GM12878 (cell line): Measurements from ENCODE around the gene NKD1. TPM values are rescaled to one million over a fixed set of nuclear protein-coding genes. Genes with fewer than 3 reads are reported as not detected.

ENCODE experiments used
- ATAC-seq: fragments of 200-7000 bp; cut with Tn5 transposase; 3 replicates; pipeline ENCODE4 v1.9.1; 2020; ENCODE audit warnings: mild to moderate bottlenecking, moderate library complexity
- BruUV-seq: library from RNA; stranded (reverse); fragments of 400-500 nt; replicated peaks from 2 replicates; lab custom pipeline; 2021; lab: Mats Ljungman, UMichigan
- CTCF ChIA-PET: fragments of 300-600 bp; sonication (Branson Sonifier 250); formaldehyde crosslinking; extraction: SDS; loops from one replicate; lab custom pipeline; 2021; ENCODE audit warnings: inconsistent platforms; lab: Yijun Ruan, JAX
- POLR2A ChIA-PET: fragments of 350-600 bp; formaldehyde crosslinking; extraction: SDS; loops from one replicate; lab custom pipeline; 2021; ENCODE audit warnings: inconsistent platforms; lab: Charles Lee
- RAD21 ChIA-PET: fragments of 300-600 bp; sonication (Branson Sonifier 250); formaldehyde crosslinking; loops from one replicate; lab custom pipeline; 2023; ENCODE audit warnings: antibody characterized with exemption; ENCODE audit not compliant: unreplicated experiment; lab: Charles Lee
- SMC1A ChIA-PET: fragments of 300-600 bp; sonication (Branson Sonifier 250); formaldehyde crosslinking; loops from one replicate; lab custom pipeline; 2023; ENCODE audit not compliant: unreplicated experiment, uncharacterized antibody; lab: Charles Lee
- DNase-seq: peaks from one replicate; pipeline ENCODE4 v3.0.0-alpha.2; 2011; ENCODE audit warnings: low read depth, low spot score
- FAIRE-seq: peaks from 3 replicates; lab custom pipeline; 2011; peaks lifted over from hg19 to GRCh38; lab: Jason Lieb, UNC
- H2AFZ ChIP-seq: 2 replicates; pipeline ENCODE4 v1.6.0; 2011; ENCODE audit warnings: low read depth, low read length, control low read depth; ENCODE audit not compliant: control insufficient read depth
- H3K27ac ChIP-seq: 2 replicates; pipeline ENCODE4 v1.5.1; 2011; ENCODE audit warnings: control low read depth; ENCODE audit not compliant: control insufficient read depth, insufficient read depth
- H3K27me3 ChIP-seq, 2 experiments: replicated peaks in 1 of 2; 2 replicates each; pipeline versions ENCODE4 v1.6.0 to v1.6.1; 2011; ENCODE audit warnings: low read length in 1 of 2; ENCODE audit not compliant: control insufficient read depth in 2 of 2, insufficient read depth in 2 of 2
- H3K36me3 ChIP-seq, 2 experiments: 2 replicates each; pipeline ENCODE4 v1.5.1; 2011; ENCODE audit warnings: low read length in 1 of 2; ENCODE audit not compliant: control insufficient read depth in 2 of 2, insufficient read depth in 2 of 2
- H3K4me1 ChIP-seq: 2 replicates; pipeline ENCODE4 v1.6.1; 2011; ENCODE audit warnings: mild to moderate bottlenecking, low read length, moderate library complexity, mixed read lengths; ENCODE audit not compliant: control insufficient read depth, insufficient read depth
- H3K4me2 ChIP-seq: 2 replicates; pipeline ENCODE4 v1.6.0; 2011; ENCODE audit warnings: control low read depth; ENCODE audit not compliant: control insufficient read depth, insufficient read depth
- H3K4me3 ChIP-seq: fragments of 200-600 bp; sonication (generic); 2 replicates; pipeline ENCODE4 v1.5.1; 2016
- H3K79me2 ChIP-seq: 2 replicates; pipeline ENCODE4 v1.6.0; 2011; ENCODE audit warnings: low read length; ENCODE audit not compliant: control insufficient read depth, insufficient read depth
- H3K9ac ChIP-seq: 2 replicates; pipeline ENCODE4 v1.8.0; 2011; ENCODE audit warnings: low read length, control low read depth, mixed read lengths; ENCODE audit not compliant: control insufficient read depth, insufficient read depth
- H3K9me3 ChIP-seq: replicated peaks from 3 replicates; pipeline ENCODE4 v1.5.1; 2011; ENCODE audit warnings: mild to moderate bottlenecking, low read length; ENCODE audit not compliant: control insufficient read depth, insufficient read depth
- H4K20me1 ChIP-seq: 2 replicates; pipeline ENCODE4 v1.6.0; 2011; ENCODE audit not compliant: control insufficient read depth, insufficient read depth
- ZNF592 ChIP-seq: fragments of 450-650 bp; IDR thresholded peaks from 2 replicates; pipeline ENCODE4 v1.6.1; 2017; ENCODE audit warnings: mild to moderate bottlenecking, moderate library complexity
- WGBS: methylation state at CpG from one replicate; pipeline ENCODE4 v1.1.6; 2016; ENCODE audit warnings: low lambda C conversion rate; ENCODE audit not compliant: insufficient replicate concordance, insufficient coverage; ENCODE audit errors: missing lambda C conversion rate; 5-methylcytosine and 5-hydroxymethylcytosine counted together
- in situ Hi-C: fragments of 300-500 bp; cut with MboI; formaldehyde crosslinking; loops from 9 replicates; pipeline ENCODE4 v1.14.3; 2018; ENCODE audit warnings: mixed read lengths
- intact Hi-C: fragments of 100-400 bp; cut with micrococcal nuclease; formaldehyde crosslinking; loops from one replicate; pipeline ENCODE4 v1.14.2; 2022; ENCODE audit not compliant: unreplicated experiment
- polyA plus RNA-seq, 11 experiments: library from polyadenylated mRNA; depleted of rRNA in 4 of 11; unstranded in 6 of 11; stranded (reverse) in 5 of 11; fragments of >200 nt; fragmentation: Nextera tagmentation in 4 of 11; fragmentation: Illumina TruSeq in 1 of 11; extraction: Ambion mirVana in 4 of 11; extraction: Trizol in 1 of 11; gene quantifications; 1 replicate in 1 of 11; 2 replicates in 10 of 11; pipeline versions ENCODE4 v1.2.1 to v1.2.3, GENCODE V29; 2011 to 2016; ENCODE audit warnings: inconsistent platforms in 2 of 11, missing spikeins in 2 of 11, low read depth in 1 of 11
- total RNA-seq, 4 experiments: library from RNA; depleted of rRNA in 3 of 4; stranded (reverse); fragments of >200 nt in 3 of 4; fragmentation: Illumina TruSeq in 1 of 4; extraction: Trizol in 1 of 4; gene quantifications; 2 replicates each; pipeline versions ENCODE4 v1.2.1 to v1.2.3, GENCODE V29; 2013 to 2021

NKD1 gene
- total and polyA plus RNA-seq, 10 of the 15 experiments (the other 5 are each of a cell fraction or from before 2014, with no cell fraction given): under 0.01 to 0.49 (median 0.04) TPM; not detected in 2

- no peak overlapping the region for H3K9ac ChIP-seq
- FAIRE-seq (no peak), ATAC-seq (no peak), DNase-seq (no peak)
- WGBS: 56% methylated on average over 10 of the region's 10 CpGs
- in situ Hi-C loops: no loop called here
- POLR2A ChIA-PET: no interaction called here
- H3K4me2 ChIP-seq: no peak overlapping the region
- no peaks in the 10 kb centered on the region for H4K20me1 ChIP-seq
- no peak overlapping the region for H2AFZ ChIP-seq
- peaks cover 3% of the 10 kb centered on the region; the same call in 1 of the 2 replicates for H3K4me1 ChIP-seq
- no peaks in the 10 kb centered on the region for H3K27me3 ChIP-seq
- CTCF ChIA-PET: interaction anchor here (0.7 to 3.3 kb wide), 5 partner anchors 22 to 581 kb away, joined by 3 to 14 read pairs (median 3); no protein-coding TSS in a partner anchor
- H3K36me3 ChIP-seq: no peaks in the 10 kb centered on the region
- RAD21 ChIA-PET: interaction anchor here (0.9 to 1.1 kb wide), 3 partner anchors 30 to 194 kb away, joined by 3 to 4 read pairs (median 4); no protein-coding TSS in a partner anchor
- H3K4me3 ChIP-seq: no peak overlapping the region
- TF ChIP-seq ZNF592: no peak
- no TSS peak for BruUV-seq
- SMC1A ChIA-PET: interaction anchor here (0.7 to 1.3 kb wide), 2 partner anchors 54 to 150 kb away, joined by 3 to 4 read pairs; no protein-coding TSS in a partner anchor
- H3K9me3 ChIP-seq: no peaks in the 10 kb centered on the region
- intact Hi-C loops: no loop called here
- no peak overlapping the region for H3K27ac ChIP-seq
- H3K79me2 ChIP-seq: no peaks in the 10 kb centered on the region
These were observed 64.0 kb downstream of the NKD1 start for GRCh38 chr16:50611995-50612848.
